ENCODE data around the gene SRSF2.
"Not testable (repeated sequence)": the region's sequence is repeated elsewhere in the genome, so short reads cannot be mapped to it uniquely, and the experiment has no call there.

The SRSF2 gene

DNA sequence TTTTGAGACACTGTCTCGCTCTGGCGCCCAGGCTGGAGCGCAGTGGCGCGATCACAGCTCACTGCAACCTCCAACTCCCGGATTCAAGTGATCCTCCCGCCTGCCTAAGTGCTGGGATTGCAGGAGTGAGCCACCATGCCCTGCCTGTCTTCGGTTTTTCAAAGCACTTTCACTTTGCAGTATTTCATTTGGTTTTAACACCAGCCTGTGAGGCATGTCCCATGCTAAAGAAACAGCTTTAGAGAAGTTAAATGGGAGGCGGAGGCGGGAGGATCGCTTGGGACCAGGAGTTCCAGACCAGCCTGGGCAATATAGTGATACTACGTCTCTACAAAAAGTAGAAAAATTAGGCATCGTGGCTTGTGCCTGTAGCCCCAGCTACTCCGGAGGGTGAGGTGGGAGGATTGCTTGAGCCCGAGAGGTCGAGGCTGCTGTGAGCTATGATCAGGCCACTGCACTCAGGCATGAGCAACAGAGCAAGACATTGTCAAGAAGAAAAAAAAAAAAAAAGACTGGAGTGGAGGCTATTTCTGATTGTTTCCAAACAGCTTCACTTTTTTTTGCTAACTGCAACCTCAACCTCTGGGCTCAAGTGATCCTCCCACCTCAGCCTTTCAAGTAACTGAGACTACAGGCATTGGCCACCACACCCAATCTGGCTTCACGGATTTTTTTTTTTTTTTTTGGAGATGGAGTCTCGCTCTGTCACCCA, 9.2 kb downstream of the SRSF2 start:
- H3K36me3 ChIP-seq (ENCODE audit: control insufficient read depth, insufficient read depth, low read length): peaks cover 41% of the 10 kb centered on the region
- no peaks in the 10 kb centered on the region for H3K27me3 ChIP-seq (ENCODE audit: control insufficient read depth, insufficient read depth, low read length)
- H3K4me3 ChIP-seq (ENCODE audit: low read depth, low read length): peak overlapping the region; percentile 99
- H3K4me1 ChIP-seq (ENCODE audit: control insufficient read depth, insufficient read depth, low read length): no peaks in the 10 kb centered on the region
- no peak overlapping the region for H3K9ac ChIP-seq (ENCODE audit: low read depth, low read length)
- no peak overlapping the region for H3K27ac ChIP-seq (ENCODE audit: low read depth, low read length)
- H3K9me3 ChIP-seq (ENCODE audit: control insufficient read depth, insufficient read depth, low read length): no peaks in the 10 kb centered on the region

- no peaks in the 10 kb centered on the region for H3K9me3 ChIP-seq (ENCODE audit: control insufficient read depth, insufficient read depth, low read length)
- peak within 1 kb of the TSS; percentile 98 for H3K27ac ChIP-seq (ENCODE audit: low read depth, low read length)
- peak within 1 kb of the TSS; percentile 99 for H3K4me3 ChIP-seq (ENCODE audit: low read depth, low read length)
- no peaks in the 10 kb centered on the region for H3K27me3 ChIP-seq (ENCODE audit: control insufficient read depth, insufficient read depth, low read length)
- no peaks in the 10 kb centered on the region for H3K4me1 ChIP-seq (ENCODE audit: control insufficient read depth, insufficient read depth, low read length)
- peak within 1 kb of the TSS; percentile 99 for H3K9ac ChIP-seq (ENCODE audit: low read depth, low read length)
- H3K36me3 ChIP-seq (ENCODE audit: control insufficient read depth, insufficient read depth, low read length): peaks cover 39% of the 10 kb centered on the region
These were observed 10.1 kb downstream of the SRSF2 start, which contains the start of gene METTL23 for GRCh38 chr17:76726776-76727718. Gene METTL23, plus strand, starts transcription at chr17:76726839. Its CDS starts 2,872 bp downstream, at chr17:76729711.

- Histone ChIP-seq H3K36me3 (ENCODE audit: control insufficient read depth, insufficient read depth, low read length) (peaks cover 39% of the 10 kb centered on the region), H3K4me3 (ENCODE audit: low read depth, low read length) (peak within 1 kb of the TSS; percentile 99)
These were observed 10.8 kb downstream of the SRSF2 start, which contains the start of gene JMJD6 for GRCh38 chr17:76726231-76726775. Gene JMJD6, minus strand, starts transcription at chr17:76726606. Its CDS starts 131 bp downstream, at chr17:76726475.

GRCh38 chr17:76725580-76726230, 11.4 kb downstream of the SRSF2 start:
- H3K4me3 ChIP-seq (ENCODE audit: low read depth, low read length): peak overlapping the region; percentile 99
- no peaks in the 10 kb centered on the region for H3K4me1 ChIP-seq (ENCODE audit: control insufficient read depth, insufficient read depth, low read length)
- H3K27me3 ChIP-seq (ENCODE audit: control insufficient read depth, insufficient read depth, low read length): no peaks in the 10 kb centered on the region
- H3K36me3 ChIP-seq (ENCODE audit: control insufficient read depth, insufficient read depth, low read length): peaks cover 42% of the 10 kb centered on the region
- H3K9ac ChIP-seq (ENCODE audit: low read depth, low read length): peak overlapping the region; percentile 77
- no peaks in the 10 kb centered on the region for H3K9me3 ChIP-seq (ENCODE audit: control insufficient read depth, insufficient read depth, low read length)
- peak overlapping the region; percentile 98 for H3K27ac ChIP-seq (ENCODE audit: low read depth, low read length)

More at GRCh38 chr17:76726231-76726775, 10.8 kb downstream of the SRSF2 start, which contains the start of gene JMJD6:
- Histone ChIP-seq H3K9ac (ENCODE audit: low read depth, low read length) (peak within 1 kb of the TSS; percentile 99), H3K4me1 (ENCODE audit: control insufficient read depth, insufficient read depth, low read length) (no peaks in the 10 kb centered on the region), H3K27me3 (ENCODE audit: control insufficient read depth, insufficient read depth, low read length) (no peaks in the 10 kb centered on the region), H3K27ac (ENCODE audit: low read depth, low read length) (peak within 1 kb of the TSS; percentile 98), H3K9me3 (ENCODE audit: control insufficient read depth, insufficient read depth, low read length) (no peaks in the 10 kb centered on the region)

DNA sequence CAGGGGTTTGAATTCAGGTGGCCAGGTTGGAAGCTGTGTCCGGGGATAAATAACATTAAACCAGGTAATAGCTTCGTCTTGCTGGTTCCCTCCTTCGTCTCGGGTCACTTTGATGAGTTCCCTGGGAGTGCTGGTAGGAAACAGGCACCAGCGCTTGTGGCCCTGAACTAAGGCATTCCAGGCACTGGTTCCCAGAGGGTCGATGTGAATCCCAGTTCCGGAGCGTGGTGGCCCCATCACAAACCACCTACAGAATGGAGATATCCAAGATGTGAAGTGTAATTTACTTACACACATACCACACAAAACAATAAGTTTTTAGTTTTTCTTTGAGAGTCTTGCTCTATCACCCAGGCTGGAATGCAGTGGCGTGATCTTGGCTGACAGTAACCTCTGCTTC, 13.3 kb downstream of the SRSF2 start:
- Histone ChIP-seq H3K9ac (ENCODE audit: low read depth, low read length) (no peak overlapping the region), H3K36me3 (ENCODE audit: control insufficient read depth, insufficient read depth, low read length) (peaks cover 51% of the 10 kb centered on the region), H3K4me3 (ENCODE audit: low read depth, low read length) (no peak overlapping the region), H3K27me3 (ENCODE audit: control insufficient read depth, insufficient read depth, low read length) (no peaks in the 10 kb centered on the region), H3K9me3 (ENCODE audit: control insufficient read depth, insufficient read depth, low read length) (no peaks in the 10 kb centered on the region), H3K4me1 (ENCODE audit: control insufficient read depth, insufficient read depth, low read length) (no peaks in the 10 kb centered on the region), H3K27ac (ENCODE audit: low read depth, low read length) (no peak overlapping the region)

DNA sequence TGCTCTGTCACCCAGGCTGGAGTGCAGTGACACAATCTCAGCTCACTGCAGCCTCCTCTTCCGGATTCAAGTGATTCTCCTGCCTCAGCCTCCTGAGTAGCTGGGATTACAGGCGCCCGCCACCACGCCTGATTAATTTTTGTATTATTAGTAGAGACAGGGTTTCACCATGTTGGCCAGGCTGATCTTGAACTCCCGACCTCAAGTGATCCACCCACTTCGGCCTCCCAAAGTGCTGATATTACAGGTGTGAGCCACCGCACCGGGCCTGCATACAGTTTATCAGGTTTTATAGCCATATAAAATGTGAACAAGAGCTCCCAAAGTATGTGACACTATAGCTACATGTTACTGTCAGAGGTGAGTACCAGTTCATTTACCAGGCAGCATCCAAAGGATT, 14.2 kb downstream of the SRSF2 start:
- H3K27me3 ChIP-seq (ENCODE audit: control insufficient read depth, insufficient read depth, low read length); H3K9ac ChIP-seq (ENCODE audit: low read depth, low read length); H3K9me3 ChIP-seq (ENCODE audit: control insufficient read depth, insufficient read depth, low read length); H3K4me3 ChIP-seq (ENCODE audit: low read depth, low read length); H3K4me1 ChIP-seq (ENCODE audit: control insufficient read depth, insufficient read depth, low read length); H3K27ac ChIP-seq (ENCODE audit: low read depth, low read length): not testable (repeated sequence)
- H3K36me3 ChIP-seq (ENCODE audit: control insufficient read depth, insufficient read depth, low read length): peaks cover 59% of the 10 kb centered on the region

DNA sequence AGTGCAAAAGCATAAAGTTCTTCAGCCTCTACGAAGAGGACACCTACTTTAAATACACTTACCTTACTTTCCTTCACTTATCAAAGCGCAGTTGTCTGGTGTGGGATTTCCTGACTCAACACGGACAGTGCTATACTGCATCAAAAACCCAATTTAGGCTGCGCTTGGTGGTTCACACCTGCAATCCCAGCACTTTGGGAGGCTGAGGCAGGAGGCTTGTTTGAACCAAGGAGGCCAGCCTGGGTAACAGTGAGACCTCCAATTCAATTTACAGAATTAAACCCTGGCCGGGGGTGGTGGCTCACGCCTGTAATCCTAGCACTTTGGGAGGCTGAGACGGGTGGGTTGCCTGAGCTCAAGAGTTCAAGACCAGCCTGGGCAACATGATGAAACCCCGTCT, 14.9 kb downstream of the SRSF2 start:
- peaks cover 64% of the 10 kb centered on the region for H3K36me3 ChIP-seq (ENCODE audit: control insufficient read depth, insufficient read depth, low read length)
- no peak overlapping the region for H3K9ac ChIP-seq (ENCODE audit: low read depth, low read length)
- no peaks in the 10 kb centered on the region for H3K27me3 ChIP-seq (ENCODE audit: control insufficient read depth, insufficient read depth, low read length)
- no peaks in the 10 kb centered on the region for H3K9me3 ChIP-seq (ENCODE audit: control insufficient read depth, insufficient read depth, low read length)
- no peak overlapping the region for H3K27ac ChIP-seq (ENCODE audit: low read depth, low read length)
- H3K4me3 ChIP-seq (ENCODE audit: low read depth, low read length): no peak overlapping the region
- H3K4me1 ChIP-seq (ENCODE audit: control insufficient read depth, insufficient read depth, low read length): no peaks in the 10 kb centered on the region

DNA sequence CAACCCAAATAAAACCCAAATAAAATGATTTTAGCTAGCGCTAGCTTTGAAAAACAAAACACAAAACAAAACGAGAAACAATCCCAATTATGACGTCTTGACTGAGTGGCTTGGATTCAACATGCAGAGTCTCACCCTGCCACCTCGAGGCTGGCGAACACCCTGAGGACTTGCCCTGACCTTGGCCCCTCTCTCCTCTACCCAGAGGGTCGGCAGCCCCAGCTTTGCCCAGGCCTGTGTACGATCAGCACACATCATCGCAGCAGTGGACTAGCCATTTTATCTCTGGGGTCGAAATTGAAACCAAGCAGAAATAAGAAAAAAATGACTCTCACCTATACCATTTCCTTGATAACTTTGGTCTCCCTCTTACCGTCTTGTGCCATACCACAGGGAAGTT, 15.7 kb downstream of the SRSF2 start:
- Histone ChIP-seq H3K4me3 (ENCODE audit: low read depth, low read length) (no peak overlapping the region), H3K27ac (ENCODE audit: low read depth, low read length) (no peak overlapping the region), H3K9ac (ENCODE audit: low read depth, low read length) (no peak overlapping the region), H3K36me3 (ENCODE audit: control insufficient read depth, insufficient read depth, low read length) (peaks cover 72% of the 10 kb centered on the region), H3K27me3 (ENCODE audit: control insufficient read depth, insufficient read depth, low read length) (no peaks in the 10 kb centered on the region), H3K4me1 (ENCODE audit: control insufficient read depth, insufficient read depth, low read length) (no peaks in the 10 kb centered on the region), H3K9me3 (ENCODE audit: control insufficient read depth, insufficient read depth, low read length) (no peaks in the 10 kb centered on the region)

- Histone ChIP-seq H3K9ac (ENCODE audit: low read depth, low read length) (no peak overlapping the region), H3K27me3 (ENCODE audit: control insufficient read depth, insufficient read depth, low read length) (no peaks in the 10 kb centered on the region), H3K4me1 (ENCODE audit: control insufficient read depth, insufficient read depth, low read length) (no peaks in the 10 kb centered on the region), H3K36me3 (ENCODE audit: control insufficient read depth, insufficient read depth, low read length) (peaks cover 77% of the 10 kb centered on the region), H3K9me3 (ENCODE audit: control insufficient read depth, insufficient read depth, low read length) (no peaks in the 10 kb centered on the region), H3K4me3 (ENCODE audit: low read depth, low read length) (no peak overlapping the region), H3K27ac (ENCODE audit: low read depth, low read length) (no peak overlapping the region)
These were observed 16.2 kb downstream of the SRSF2 start for GRCh38 chr17:76720941-76721340.

DNA sequence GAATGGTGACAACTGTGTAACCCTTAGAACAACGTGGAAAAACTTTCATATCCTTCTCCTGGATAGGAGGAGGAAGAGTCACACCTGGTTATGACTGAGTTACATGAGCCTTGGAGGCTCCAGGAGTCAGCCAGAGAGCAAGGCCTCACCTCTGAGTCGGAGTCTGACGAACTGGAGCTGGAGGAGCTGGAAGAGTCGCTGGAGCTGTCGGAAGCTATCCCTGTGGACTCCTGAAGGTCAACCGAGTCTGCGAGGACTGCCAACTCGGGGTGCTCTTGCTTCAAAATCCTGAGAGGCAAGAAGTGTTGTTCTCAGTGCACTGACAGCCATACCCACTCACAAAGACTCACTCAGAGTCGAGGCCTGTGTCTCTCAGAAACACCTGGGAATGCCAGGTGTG, 16.9 kb downstream of the SRSF2 start:
- H3K4me3 ChIP-seq (ENCODE audit: low read depth, low read length): no peak overlapping the region
- H3K27ac ChIP-seq (ENCODE audit: low read depth, low read length): no peak overlapping the region
- H3K9me3 ChIP-seq (ENCODE audit: control insufficient read depth, insufficient read depth, low read length): no peaks in the 10 kb centered on the region
- H3K36me3 ChIP-seq (ENCODE audit: control insufficient read depth, insufficient read depth, low read length): peaks cover 84% of the 10 kb centered on the region
- H3K27me3 ChIP-seq (ENCODE audit: control insufficient read depth, insufficient read depth, low read length): no peaks in the 10 kb centered on the region
- no peak overlapping the region for H3K9ac ChIP-seq (ENCODE audit: low read depth, low read length)
- H3K4me1 ChIP-seq (ENCODE audit: control insufficient read depth, insufficient read depth, low read length): no peaks in the 10 kb centered on the region

Data from HUES48 (cell line).